Left renal pelvis (tissue), 4 donors: ENCODE data around the gene ATXN10. TPM values are rescaled to one million over a fixed set of nuclear protein-coding genes. Genes with fewer than 3 reads are reported as not detected.
"Not testable (repeated sequence)": the region's sequence is repeated elsewhere in the genome, so short reads cannot be mapped to it uniquely, and the experiment has no call there.

Experiments
- DNase-seq, 4 donors: peaks; one replicate each; pipeline ENCODE4 v3.0.0-alpha.2; 2013; ENCODE audit warnings: low read depth in 4 of 4, low spot score in 3 of 4
- polyA plus RNA-seq, 4 donors: library from polyadenylated mRNA; unstranded; fragments of 120-200 nt; gene quantifications; one replicate each; pipeline ENCODE4 v1.2.1, GENCODE V29; 2013; ENCODE audit not compliant: insufficient read length in 4 of 4

The ATXN10 gene
- polyA plus RNA-seq, 4 donors: 250 to 339 (median 295) TPM

- no peak for DNase-seq
These were observed 4.4 kb downstream of the ATXN10 start for GRCh38 chr22:45676024-45676423.

- DNase-seq: no peak
These were observed 5.4 kb downstream of the ATXN10 start for GRCh38 chr22:45677063-45677462.

GRCh38 chr22:45678961-45679912 lies 7.6 kb downstream of the ATXN10 start:
- no peak for DNase-seq

- DNase-seq: no peak
These were observed 9.5 kb downstream of the ATXN10 start for GRCh38 chr22:45680932-45681700.

- no peak for DNase-seq
These were observed 10.4 kb downstream of the ATXN10 start for GRCh38 chr22:45682064-45682463.

- DNase-seq: not testable (repeated sequence)
These were observed 11.1 kb downstream of the ATXN10 start for GRCh38 chr22:45682773-45683172.

- DNase-seq: no peak
These were observed 11.6 kb downstream of the ATXN10 start for GRCh38 chr22:45683248-45683647.

GRCh38 chr22:45683680-45684079 lies 12.0 kb downstream of the ATXN10 start:
- DNase-seq: no peak

- DNase-seq: no peak
These were observed 12.5 kb downstream of the ATXN10 start for GRCh38 chr22:45684169-45684568.

GRCh38 chr22:45684752-45685574 lies 13.3 kb downstream of the ATXN10 start:
- no peak for DNase-seq

- DNase-seq: no peak
These were observed 14.4 kb downstream of the ATXN10 start for GRCh38 chr22:45686004-45686403.

- no peak for DNase-seq
These were observed 15.2 kb downstream of the ATXN10 start for GRCh38 chr22:45686836-45687235.

- no peak for DNase-seq
These were observed 17.0 kb downstream of the ATXN10 start for GRCh38 chr22:45688600-45689080.

- no peak for DNase-seq
These were observed 17.6 kb downstream of the ATXN10 start for GRCh38 chr22:45689211-45689610.

GRCh38 chr22:45690008-45690407 lies 18.4 kb downstream of the ATXN10 start:
- no peak for DNase-seq

GRCh38 chr22:45692549-45692948 lies 20.9 kb downstream of the ATXN10 start:
- DNase-seq: no peak

- DNase-seq: no peak
These were observed 22.2 kb downstream of the ATXN10 start for GRCh38 chr22:45693835-45694234.

GRCh38 chr22:45696227-45696626 lies 24.6 kb downstream of the ATXN10 start:
- no peak for DNase-seq

GRCh38 chr22:45698094-45698493 lies 26.5 kb downstream of the ATXN10 start:
- DNase-seq: no peak

- DNase-seq: no peak
These were observed 31.3 kb downstream of the ATXN10 start for GRCh38 chr22:45702981-45703380.

GRCh38 chr22:45703758-45704157 lies 32.1 kb downstream of the ATXN10 start:
- DNase-seq: no peak
